ENCODE results near the gene IPPK.

- TF ChIP-seq CTCF (conservative IDR thresholded peaks at IDR 0.05; ENCODE audit: low read depth, low read length) (no peak), EZH2phosphoT487 (IDR thresholded peaks at IDR 0.05; ENCODE audit: borderline replicate concordance, low read length) (no peak), EZH2 (IDR thresholded peaks at IDR 0.05; ENCODE audit: low read length, unreplicated experiment) (no peak)
Measured at GRCh38 chr9:92669890-92670708, at the start of gene IPPK.
